RWPE2 (cell line): ENCODE data around the gene IGSF3.

Experiments used
- ATAC-seq: fragments of 200-7000 bp; cut with Tn5 transposase; 3 replicates; pipeline ENCODE4 v1.9.1; 2021; ENCODE audit warnings: low read depth
- DNase-seq: peaks from one replicate; pipeline ENCODE4 v3.0.0-alpha.2; 2020; ENCODE audit warnings: low spot score
- H3K27ac ChIP-seq: fragments of 450-650 bp; 2 replicates; pipeline ENCODE4 v1.5.1; 2017; ENCODE audit warnings: mild to moderate bottlenecking; ENCODE audit not compliant: poor library complexity, severe bottlenecking
- H3K27me3 ChIP-seq: fragments of 250-450 bp; sonication (Bioruptor Pico); 2 replicates; pipeline ENCODE4 v1.5.1; 2021; ENCODE audit warnings: mild to moderate bottlenecking, moderate library complexity; ENCODE audit not compliant: insufficient read depth, poor library complexity, severe bottlenecking
- H3K36me3 ChIP-seq: fragments of 250-450 bp; sonication (Bioruptor Pico); 2 replicates; pipeline ENCODE4 v1.5.1; 2020; ENCODE audit warnings: low read depth, mild to moderate bottlenecking, moderate library complexity
- H3K4me1 ChIP-seq: fragments of 250-450 bp; sonication (Bioruptor Pico); 2 replicates; pipeline ENCODE4 v1.5.1; 2021; ENCODE audit warnings: mild to moderate bottlenecking, moderate library complexity; ENCODE audit not compliant: insufficient read depth, poor library complexity, severe bottlenecking
- H3K4me3 ChIP-seq: fragments of 250-450 bp; sonication (Bioruptor Pico); 2 replicates; pipeline ENCODE4 v1.5.1; 2021; ENCODE audit warnings: mild to moderate bottlenecking, moderate library complexity; ENCODE audit not compliant: severe bottlenecking
- H3K9me3 ChIP-seq: fragments of 250-450 bp; sonication (Bioruptor Pico); 2 replicates; pipeline ENCODE4 v1.5.1; 2021; ENCODE audit warnings: mild to moderate bottlenecking, moderate library complexity; ENCODE audit not compliant: severe bottlenecking
- TF ChIP-seq, protein P1 (sequence below): fragments of 450-650 bp; IDR thresholded peaks from one replicate; pipeline ENCODE4 v1.5.1; 2017; ENCODE audit warnings: mild to moderate bottlenecking, moderate library complexity; ENCODE audit not compliant: poor library complexity, severe bottlenecking

IGSF3 gene

DNA sequence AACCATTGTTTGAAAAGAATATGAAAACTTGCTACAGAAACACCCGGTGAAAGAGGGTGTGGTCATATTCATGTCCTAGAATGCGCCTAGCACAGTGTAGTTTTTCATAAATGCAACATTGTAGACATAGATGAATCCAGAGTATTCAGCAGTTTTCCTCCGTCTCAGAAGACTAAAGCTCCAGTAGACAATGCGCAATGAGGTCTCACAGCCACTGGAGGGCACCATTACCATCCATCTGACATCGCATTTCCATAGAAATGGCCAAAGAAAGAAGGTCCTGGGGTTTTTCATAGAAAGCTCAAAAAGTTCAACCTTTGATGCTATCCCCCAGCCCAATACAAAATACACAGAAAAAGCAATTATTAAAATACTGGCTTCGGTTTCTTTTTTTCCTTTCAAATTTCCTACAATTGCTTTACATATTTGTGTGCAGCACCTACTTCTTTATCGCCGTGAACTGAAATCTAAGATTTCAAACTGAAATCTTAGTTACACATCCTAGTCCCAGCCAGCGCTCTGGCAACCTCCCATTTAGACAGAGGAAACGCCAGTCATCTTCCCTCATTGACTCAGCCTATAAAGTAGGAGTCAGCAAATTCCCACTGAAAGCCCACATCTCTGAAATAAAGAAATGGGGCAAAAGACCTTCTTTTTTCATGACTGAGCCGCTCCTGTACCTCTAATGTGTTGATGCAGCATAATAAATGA lies 92.8 kb downstream of the IGSF3 start:
- H3K9me3 ChIP-seq, result no peaks in the 10 kb centered on the region
- no peak for DNase-seq
- H3K4me3 ChIP-seq, result no peak overlapping the region
- no peak for ATAC-seq
- H3K27ac ChIP-seq, result no peak overlapping the region
- H3K4me1 ChIP-seq, result no peaks in the 10 kb centered on the region
- TF ChIP-seq, protein P1, sequence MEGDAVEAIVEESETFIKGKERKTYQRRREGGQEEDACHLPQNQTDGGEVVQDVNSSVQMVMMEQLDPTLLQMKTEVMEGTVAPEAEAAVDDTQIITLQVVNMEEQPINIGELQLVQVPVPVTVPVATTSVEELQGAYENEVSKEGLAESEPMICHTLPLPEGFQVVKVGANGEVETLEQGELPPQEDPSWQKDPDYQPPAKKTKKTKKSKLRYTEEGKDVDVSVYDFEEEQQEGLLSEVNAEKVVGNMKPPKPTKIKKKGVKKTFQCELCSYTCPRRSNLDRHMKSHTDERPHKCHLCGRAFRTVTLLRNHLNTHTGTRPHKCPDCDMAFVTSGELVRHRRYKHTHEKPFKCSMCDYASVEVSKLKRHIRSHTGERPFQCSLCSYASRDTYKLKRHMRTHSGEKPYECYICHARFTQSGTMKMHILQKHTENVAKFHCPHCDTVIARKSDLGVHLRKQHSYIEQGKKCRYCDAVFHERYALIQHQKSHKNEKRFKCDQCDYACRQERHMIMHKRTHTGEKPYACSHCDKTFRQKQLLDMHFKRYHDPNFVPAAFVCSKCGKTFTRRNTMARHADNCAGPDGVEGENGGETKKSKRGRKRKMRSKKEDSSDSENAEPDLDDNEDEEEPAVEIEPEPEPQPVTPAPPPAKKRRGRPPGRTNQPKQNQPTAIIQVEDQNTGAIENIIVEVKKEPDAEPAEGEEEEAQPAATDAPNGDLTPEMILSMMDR, result peak; percentile 89
- H3K36me3 ChIP-seq, result no peaks in the 10 kb centered on the region
- H3K27me3 ChIP-seq, result no peaks in the 10 kb centered on the region

DNA sequence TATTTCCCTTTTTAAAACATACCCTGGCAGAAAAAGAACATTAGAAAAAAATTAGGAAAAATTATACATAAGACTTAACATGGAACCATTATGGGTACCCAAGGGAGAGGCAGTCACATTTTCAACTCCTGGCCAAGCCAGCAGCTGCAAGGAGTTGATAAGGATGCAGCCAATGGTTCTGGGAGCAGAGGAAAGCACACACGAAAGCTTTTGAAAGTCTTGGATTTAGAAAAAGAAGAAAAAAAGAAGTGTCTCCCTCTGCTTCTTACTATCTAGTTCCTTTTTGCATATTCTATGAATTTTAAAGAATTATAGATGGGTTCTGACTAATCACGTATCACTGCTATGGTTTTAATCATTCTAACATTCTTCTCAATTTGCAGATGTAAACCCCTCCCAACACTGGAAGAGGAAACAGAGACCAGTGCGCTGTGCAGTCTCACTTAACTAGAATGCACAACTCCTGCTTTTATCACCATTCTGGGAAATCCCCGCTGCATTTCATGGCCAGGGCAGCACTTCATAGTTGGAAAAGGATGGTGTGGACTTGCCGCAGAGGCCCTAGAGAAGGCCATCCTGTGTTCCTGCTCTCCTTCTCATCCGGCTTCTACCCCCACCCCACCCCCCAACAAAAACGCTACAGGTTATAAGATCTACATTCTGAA lies 94.0 kb downstream of the IGSF3 start:
- no peak for DNase-seq
- no peak for ATAC-seq
- no peaks in the 10 kb centered on the region for H3K36me3 ChIP-seq
- H3K4me1 ChIP-seq, result no peaks in the 10 kb centered on the region
- H3K27ac ChIP-seq, result no peak overlapping the region
- TF ChIP-seq, protein P1, result no peak
- no peaks in the 10 kb centered on the region for H3K27me3 ChIP-seq
- no peak overlapping the region for H3K4me3 ChIP-seq
- no peaks in the 10 kb centered on the region for H3K9me3 ChIP-seq

DNA sequence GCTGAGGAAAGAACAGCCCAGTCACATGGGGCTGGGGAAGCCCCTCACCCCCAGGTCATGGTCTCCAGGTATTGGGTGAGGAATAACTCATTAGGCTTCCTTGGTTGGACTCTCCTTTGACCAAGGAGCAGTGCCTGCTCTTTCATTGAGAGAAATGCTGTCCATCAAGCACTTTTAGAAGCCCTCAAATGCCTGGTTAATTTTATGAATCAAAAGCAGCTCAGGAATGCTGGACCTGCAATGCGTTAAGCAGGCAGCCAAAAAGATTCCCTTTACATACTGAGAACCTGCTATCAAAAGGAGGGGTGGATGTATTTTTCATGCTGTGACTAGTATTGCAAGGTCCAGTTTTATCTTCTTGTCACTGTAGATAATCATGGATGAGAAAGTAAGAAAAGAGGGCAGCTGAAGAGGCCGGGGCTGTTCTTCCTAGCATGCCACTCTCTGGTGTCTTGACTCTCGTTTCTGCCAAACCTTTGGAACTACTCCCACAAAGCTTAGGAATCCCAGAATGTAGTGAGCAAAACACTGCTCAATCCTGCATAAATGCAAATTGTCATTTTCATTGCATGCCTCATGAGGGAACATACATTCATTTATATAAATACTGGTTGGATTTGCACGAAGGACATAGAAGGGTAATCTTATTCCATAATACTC lies 94.6 kb downstream of the IGSF3 start:
- TF ChIP-seq, protein P1, result no peak
- Histone ChIP-seq H3K9me3 (no peaks in the 10 kb centered on the region), H3K27ac (no peak overlapping the region), H3K36me3 (no peaks in the 10 kb centered on the region), H3K27me3 (no peaks in the 10 kb centered on the region), H3K4me1 (no peaks in the 10 kb centered on the region), H3K4me3 (no peak overlapping the region)
- no peak for DNase-seq
- ATAC-seq, result no peak

DNA sequence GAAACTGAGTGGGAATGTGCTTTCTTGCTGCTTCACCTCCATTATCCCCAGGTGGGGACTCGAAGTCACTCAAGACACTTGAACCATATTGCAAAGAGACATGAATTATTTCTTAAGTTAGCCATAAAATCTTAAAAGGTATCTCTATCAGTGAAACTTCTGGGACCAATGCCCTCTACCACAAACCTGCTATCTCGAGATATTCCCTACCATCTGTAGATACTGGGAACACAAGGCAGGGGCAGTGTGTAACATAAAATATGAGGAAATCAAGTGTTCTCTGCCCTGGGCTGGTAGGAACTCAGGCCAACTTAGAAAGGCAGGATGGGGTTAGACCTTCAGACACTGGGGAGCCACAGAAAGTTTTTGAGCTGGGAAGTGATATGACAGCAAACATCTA lies 95.4 kb downstream of the IGSF3 start:
- no peaks in the 10 kb centered on the region for H3K27me3 ChIP-seq
- H3K27ac ChIP-seq, result no peak overlapping the region
- no peaks in the 10 kb centered on the region for H3K9me3 ChIP-seq
- DNase-seq, result no peak
- no peaks in the 10 kb centered on the region for H3K4me1 ChIP-seq
- TF ChIP-seq, protein P1, result no peak
- H3K4me3 ChIP-seq, result no peak overlapping the region
- no peak for ATAC-seq
- no peaks in the 10 kb centered on the region for H3K36me3 ChIP-seq
